Brain microvascular endothelial cell (primary cell): ENCODE results near the gene SLC17A3.

Experiments
- DNase-seq: peaks from one replicate; pipeline ENCODE4 v3.0.0-alpha.2; 2020
- H3K27ac ChIP-seq: fragments of 250-450 bp; sonication (Bioruptor Pico); 2 replicates; pipeline ENCODE4 v1.5.1; 2020; ENCODE audit warnings: mild to moderate bottlenecking, moderate library complexity
- H3K27me3 ChIP-seq: fragments of 250-450 bp; sonication (Bioruptor Pico); replicated peaks from 2 replicates; pipeline ENCODE4 v1.5.1; 2020; ENCODE audit warnings: mild to moderate bottlenecking
- H3K36me3 ChIP-seq: fragments of 250-450 bp; sonication (Bioruptor Pico); replicated peaks from 2 replicates; pipeline ENCODE4 v1.5.1; 2020; ENCODE audit warnings: mild to moderate bottlenecking
- H3K4me3 ChIP-seq: 2 replicates; pipeline ENCODE4 v1.5.1; 2011; ENCODE audit warnings: low read depth, mild to moderate bottlenecking, control low read depth, low read length, moderate library complexity
- CTCF ChIP-seq: IDR thresholded peaks from 2 replicates; pipeline ENCODE4 v1.5.1; 2011; ENCODE audit warnings: low read depth, mild to moderate bottlenecking, moderate library complexity, low read length, control low read depth, inconsistent platforms; ENCODE audit errors: missing control alignments
- in situ Hi-C: cut with HindIII; loops from 2 replicates; pipeline ENCODE4 v1.10.0; 2017; ENCODE audit warnings: low sequenced_read_pairs, low pct_ligation_motif_present

SLC17A3 gene

DNA sequence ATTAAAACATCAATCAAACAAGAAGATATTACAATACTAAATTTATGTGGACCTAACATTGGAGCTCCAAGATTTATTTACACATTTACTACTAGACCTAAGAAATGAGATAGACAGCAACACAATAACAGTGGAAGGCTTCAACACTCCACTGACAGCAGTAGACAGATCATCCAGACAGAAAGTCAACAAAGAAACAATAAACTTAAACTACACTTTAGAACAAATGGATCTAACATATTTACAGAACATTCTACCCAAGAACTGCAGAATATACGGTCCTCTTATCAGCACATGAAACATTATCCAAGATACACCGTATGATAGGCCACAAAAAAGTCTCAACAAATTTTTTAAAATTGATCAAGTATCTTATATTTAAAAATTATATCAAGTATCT, 69.2 kb downstream of the SLC17A3 start:
- Histone ChIP-seq H3K27me3 (no peaks in the 10 kb centered on the region), H3K27ac (no peak overlapping the region), H3K36me3 (no peaks in the 10 kb centered on the region), H3K4me3 (no peak overlapping the region)
- TF ChIP-seq CTCF = no peak
- in situ Hi-C loops = no loop called here
- DNase-seq = no peak

GRCh38 chr6:25801436-25801835, 72.6 kb downstream of the SLC17A3 start:
- H3K4me3 ChIP-seq = no peak overlapping the region
- no peak for TF ChIP-seq CTCF

More at GRCh38 chr6:25801436-25801835, 72.6 kb downstream of the SLC17A3 start:
- Histone ChIP-seq H3K27me3 (no peaks in the 10 kb centered on the region), H3K36me3 (no peaks in the 10 kb centered on the region), H3K27ac (no peak overlapping the region)
- DNase-seq = no peak
- in situ Hi-C loops = no loop called here
